ENCODE results near the gene RANBP9.

The RANBP9 gene

GRCh38 chr6:13678255-13678983 is 33.2 kb downstream of the RANBP9 start:
- no peak for TF ChIP-seq CTCF (IDR thresholded peaks at IDR 0.05; ENCODE audit: insufficient read depth, low read length, poor library complexity, severe bottlenecking)
- Histone ChIP-seq H3K27me3 (replicated peaks; ENCODE audit: control insufficient read depth, insufficient read depth, low read length) (no peaks in the 10 kb centered on the region), H3K36me3 (ENCODE audit: control insufficient read depth, insufficient read depth, low read length) (no peaks in the 10 kb centered on the region), H3K4me3 (replicated peaks; ENCODE audit: low read depth, low read length) (no peak overlapping the region)
- DNase-seq (ENCODE audit: extremely low read depth, insufficient read length), result no peak

GRCh38 chr6:13677878-13678254 is 33.8 kb downstream of the RANBP9 start:
- Histone ChIP-seq H3K27me3 (replicated peaks; ENCODE audit: control insufficient read depth, insufficient read depth, low read length) (no peaks in the 10 kb centered on the region), H3K4me3 (replicated peaks; ENCODE audit: low read depth, low read length) (no peak overlapping the region), H3K36me3 (ENCODE audit: control insufficient read depth, insufficient read depth, low read length) (no peaks in the 10 kb centered on the region)
- TF ChIP-seq CTCF (IDR thresholded peaks at IDR 0.05; ENCODE audit: insufficient read depth, low read length, poor library complexity, severe bottlenecking), result no peak
- DNase-seq (ENCODE audit: extremely low read depth, insufficient read length), result no peak

- Histone ChIP-seq H3K36me3 (ENCODE audit: control insufficient read depth, insufficient read depth, low read length) (no peaks in the 10 kb centered on the region), H3K4me3 (replicated peaks; ENCODE audit: low read depth, low read length) (no peak overlapping the region), H3K27me3 (replicated peaks; ENCODE audit: control insufficient read depth, insufficient read depth, low read length) (no peaks in the 10 kb centered on the region)
- no peak for TF ChIP-seq CTCF (IDR thresholded peaks at IDR 0.05; ENCODE audit: insufficient read depth, low read length, poor library complexity, severe bottlenecking)
- no peak for DNase-seq (ENCODE audit: extremely low read depth, insufficient read length)
Measured at GRCh38 chr6:13676551-13677156, 35.0 kb downstream of the RANBP9 start.

- no peaks in the 10 kb centered on the region for H3K27me3 ChIP-seq (replicated peaks; ENCODE audit: control insufficient read depth, insufficient read depth, low read length)
- no peaks in the 10 kb centered on the region for H3K36me3 ChIP-seq (ENCODE audit: control insufficient read depth, insufficient read depth, low read length)
- TF ChIP-seq CTCF (IDR thresholded peaks at IDR 0.05; ENCODE audit: insufficient read depth, low read length, poor library complexity, severe bottlenecking), result no peak
Measured at GRCh38 chr6:13674533-13675190, 37.0 kb downstream of the RANBP9 start.

GRCh38 chr6:13673825-13674444 is 37.7 kb downstream of the RANBP9 start:
- H3K27me3 ChIP-seq (replicated peaks; ENCODE audit: control insufficient read depth, insufficient read depth, low read length), result no peaks in the 10 kb centered on the region
- no peak overlapping the region for H3K4me3 ChIP-seq (replicated peaks; ENCODE audit: low read depth, low read length)
- DNase-seq (ENCODE audit: extremely low read depth, insufficient read length), result no peak
- H3K36me3 ChIP-seq (ENCODE audit: control insufficient read depth, insufficient read depth, low read length), result no peaks in the 10 kb centered on the region
- no peak for TF ChIP-seq CTCF (IDR thresholded peaks at IDR 0.05; ENCODE audit: insufficient read depth, low read length, poor library complexity, severe bottlenecking)

More at GRCh38 chr6:13674533-13675190, 37.0 kb downstream of the RANBP9 start:
- DNase-seq (ENCODE audit: extremely low read depth, insufficient read length), result no peak
- H3K4me3 ChIP-seq (replicated peaks; ENCODE audit: low read depth, low read length), result no peak overlapping the region
